DOHH2 (cell line): ENCODE data around the gene FOXB2.

Experiments
- EZH2phosphoT487 ChIP-seq: fragments of 200-600 bp; sonication (generic); IDR thresholded peaks from 2 replicates; pipeline ENCODE4 v1.6.1; 2017; ENCODE audit warnings: borderline replicate concordance, mild to moderate bottlenecking, antibody characterized with exemption, low read length, moderate library complexity, mixed read lengths
- TF ChIP-seq, protein P1 (sequence below): fragments of 200-600 bp; sonication (generic); IDR thresholded peaks from one replicate; pipeline ENCODE4 v1.5.1; 2014; ENCODE audit warnings: antibody characterized with exemption, mild to moderate bottlenecking, low read depth, low read length; ENCODE audit not compliant: poor library complexity, severe bottlenecking

DNA sequence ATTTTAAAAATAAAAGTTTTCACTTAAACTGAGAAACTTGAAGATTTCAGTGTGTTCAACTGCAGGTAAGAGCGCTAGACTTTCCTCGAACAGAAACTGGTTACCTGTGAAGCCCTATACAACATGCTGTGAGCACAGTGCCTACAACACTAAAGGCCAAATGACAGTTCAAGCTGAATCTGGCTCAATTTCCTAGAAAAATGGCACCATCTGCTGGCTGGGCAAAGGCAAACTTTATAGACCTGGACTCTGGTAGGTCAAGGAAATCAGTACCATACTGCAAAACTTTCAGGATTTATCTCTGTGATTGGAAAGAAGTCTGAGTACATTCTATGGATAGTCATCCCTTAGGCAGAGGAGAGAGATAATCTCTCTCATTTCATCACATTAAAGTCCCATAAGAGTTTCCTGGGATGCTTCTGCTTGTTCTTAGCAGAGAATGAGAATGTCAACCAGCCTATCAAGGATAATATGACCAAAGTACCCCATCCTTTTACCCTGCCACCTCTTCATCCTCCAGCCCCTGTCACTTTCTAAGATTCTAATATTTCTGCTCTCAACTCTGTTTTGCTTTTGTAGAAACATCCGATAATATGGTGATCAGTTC, 31.8 kb upstream of the FOXB2 start:
- TF ChIP-seq, protein P1, sequence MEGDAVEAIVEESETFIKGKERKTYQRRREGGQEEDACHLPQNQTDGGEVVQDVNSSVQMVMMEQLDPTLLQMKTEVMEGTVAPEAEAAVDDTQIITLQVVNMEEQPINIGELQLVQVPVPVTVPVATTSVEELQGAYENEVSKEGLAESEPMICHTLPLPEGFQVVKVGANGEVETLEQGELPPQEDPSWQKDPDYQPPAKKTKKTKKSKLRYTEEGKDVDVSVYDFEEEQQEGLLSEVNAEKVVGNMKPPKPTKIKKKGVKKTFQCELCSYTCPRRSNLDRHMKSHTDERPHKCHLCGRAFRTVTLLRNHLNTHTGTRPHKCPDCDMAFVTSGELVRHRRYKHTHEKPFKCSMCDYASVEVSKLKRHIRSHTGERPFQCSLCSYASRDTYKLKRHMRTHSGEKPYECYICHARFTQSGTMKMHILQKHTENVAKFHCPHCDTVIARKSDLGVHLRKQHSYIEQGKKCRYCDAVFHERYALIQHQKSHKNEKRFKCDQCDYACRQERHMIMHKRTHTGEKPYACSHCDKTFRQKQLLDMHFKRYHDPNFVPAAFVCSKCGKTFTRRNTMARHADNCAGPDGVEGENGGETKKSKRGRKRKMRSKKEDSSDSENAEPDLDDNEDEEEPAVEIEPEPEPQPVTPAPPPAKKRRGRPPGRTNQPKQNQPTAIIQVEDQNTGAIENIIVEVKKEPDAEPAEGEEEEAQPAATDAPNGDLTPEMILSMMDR = peak; percentile 48
- TF ChIP-seq EZH2phosphoT487 = no peak
